ENCODE data around the gene HERPUD1.
A peak's percentile ranks its signal among the peaks of the same experiment; 100 is the strongest.

Gene HERPUD1

DNA sequence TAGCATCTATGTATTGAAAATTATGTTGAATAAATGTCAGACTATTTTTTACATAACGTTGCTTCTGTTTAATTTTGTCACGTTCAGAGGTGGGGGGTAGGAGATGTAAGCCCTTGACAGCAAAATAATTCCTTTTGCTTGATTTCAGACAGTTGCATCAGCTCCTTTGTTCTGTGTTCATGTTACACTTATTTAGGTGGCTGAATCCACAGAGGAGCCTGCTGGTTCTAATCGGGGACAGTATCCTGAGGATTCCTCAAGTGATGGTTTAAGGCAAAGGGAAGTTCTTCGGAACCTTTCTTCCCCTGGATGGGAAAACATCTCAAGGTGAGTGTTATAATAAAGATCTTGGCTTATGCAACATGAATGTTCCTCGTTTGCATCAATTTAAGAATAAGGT is 4.5 kb downstream of the HERPUD1 start:
- DNase-seq: no peak

DNA sequence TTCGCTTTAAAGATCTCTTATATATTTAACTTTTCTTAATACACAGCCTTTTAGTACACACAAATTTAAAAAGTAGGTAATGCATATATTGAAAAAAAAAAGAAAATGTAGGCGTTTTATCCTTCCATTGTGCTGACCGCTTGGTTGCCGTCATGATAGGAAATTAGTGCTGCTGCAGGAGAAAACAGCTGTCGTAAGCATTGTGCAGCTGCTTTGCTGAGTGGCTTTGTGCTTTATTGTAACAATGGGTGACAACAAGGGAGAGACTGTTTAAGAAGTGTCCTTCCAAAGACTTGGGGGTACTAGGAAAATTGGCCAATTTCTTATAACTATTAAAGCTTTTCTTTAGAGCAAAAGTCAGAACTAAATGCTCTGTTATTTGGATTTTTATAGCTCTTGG is 5.0 kb downstream of the HERPUD1 start:
- DNase-seq: no peak

DNA sequence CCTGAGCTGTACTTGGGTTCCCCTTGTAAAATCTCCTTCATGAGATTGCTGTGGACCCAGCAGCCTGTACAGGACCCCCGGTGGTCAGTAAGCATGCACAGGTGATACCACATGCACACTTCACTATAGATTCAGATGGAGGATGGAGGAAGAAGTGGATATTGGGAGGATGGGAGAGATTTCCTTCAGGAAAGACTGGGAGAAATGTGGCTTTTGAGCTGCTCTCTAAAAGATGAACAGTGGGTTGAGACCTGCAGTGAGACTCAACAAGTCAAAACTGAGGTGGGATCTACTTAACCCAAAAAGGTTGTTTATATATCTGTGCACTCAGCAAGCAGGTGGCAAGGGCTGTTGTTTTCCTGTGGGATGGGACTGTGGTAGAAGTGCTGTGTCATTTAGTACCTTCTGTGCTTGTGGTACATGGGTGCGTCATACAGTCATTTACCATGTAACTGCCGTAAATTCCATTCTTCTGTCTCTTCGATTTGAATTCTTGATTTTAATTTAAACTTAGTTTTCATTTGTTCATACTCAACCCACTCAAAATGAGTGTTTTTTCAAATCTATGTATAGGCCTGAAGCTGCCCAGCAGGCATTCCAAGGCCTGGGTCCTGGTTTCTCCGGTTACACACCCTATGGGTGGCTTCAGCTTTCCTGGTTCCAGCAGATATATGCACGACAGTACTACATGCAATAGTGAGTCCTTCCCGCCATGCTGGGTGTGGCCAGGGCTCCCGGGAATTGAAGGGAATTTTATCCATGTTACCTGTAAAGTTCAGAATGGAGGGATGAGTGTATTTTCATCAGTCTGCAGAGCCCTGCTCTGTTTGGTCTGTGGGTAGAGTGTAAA is 6.9 kb downstream of the HERPUD1 start:
- DNase-seq: peak; percentile 91

DNA sequence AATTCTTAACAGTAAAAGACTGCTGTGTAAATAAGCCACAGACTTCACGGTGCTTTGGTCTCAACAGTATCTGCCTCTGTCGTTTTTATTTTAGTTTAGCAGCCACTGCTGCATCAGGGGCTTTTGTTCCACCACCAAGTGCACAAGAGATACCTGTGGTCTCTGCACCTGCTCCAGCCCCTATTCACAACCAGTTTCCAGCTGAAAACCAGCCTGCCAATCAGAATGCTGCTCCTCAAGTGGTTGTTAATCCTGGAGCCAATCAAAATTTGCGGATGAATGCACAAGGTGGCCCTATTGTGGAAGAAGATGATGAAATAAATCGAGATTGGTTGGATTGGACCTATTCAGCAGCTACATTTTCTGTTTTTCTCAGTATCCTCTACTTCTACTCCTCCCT is 7.9 kb downstream of the HERPUD1 start:
- DNase-seq: no peak

DNA sequence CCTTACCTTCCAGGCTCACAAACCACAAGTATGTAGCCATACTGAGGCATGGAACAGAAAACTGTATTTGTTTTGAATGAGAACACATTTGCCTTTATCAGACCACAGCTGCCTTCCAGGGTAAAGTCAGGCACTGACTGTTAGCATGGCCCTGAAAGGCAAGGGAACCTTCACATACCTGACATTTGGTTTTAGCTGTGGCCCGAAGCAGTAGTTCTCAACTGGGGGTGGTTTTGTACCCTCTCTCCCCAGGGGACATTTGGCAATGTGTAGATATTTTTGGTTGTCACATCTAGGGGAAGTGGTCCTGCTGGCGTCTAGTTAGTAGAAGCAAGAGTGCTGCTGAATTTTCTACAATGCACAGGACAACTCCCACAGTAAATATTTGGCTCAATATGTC is 9.2 kb downstream of the HERPUD1 start:
- DNase-seq: no peak

DNA sequence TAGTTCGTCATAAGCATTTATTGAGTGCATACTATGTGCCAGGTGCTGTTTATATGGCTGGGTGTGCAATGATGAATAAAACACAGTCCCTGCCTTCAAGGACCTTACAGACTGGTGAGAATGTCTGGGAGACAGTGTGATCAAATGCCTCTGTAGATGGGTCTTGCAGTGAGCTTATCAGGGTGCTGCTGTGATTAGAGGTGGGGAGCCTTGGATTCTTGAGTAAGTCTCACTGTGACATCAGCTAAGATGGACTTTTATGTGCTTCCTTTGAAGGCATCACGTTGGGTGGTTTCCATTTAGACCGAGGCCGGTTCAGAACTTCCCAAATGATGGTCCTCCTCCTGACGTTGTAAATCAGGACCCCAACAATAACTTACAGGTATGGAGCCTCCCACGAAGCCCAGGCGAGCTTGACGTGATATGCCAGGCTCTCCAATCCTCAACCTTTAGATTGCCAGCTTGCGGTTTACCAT is 10.0 kb downstream of the HERPUD1 start:
- no peak for DNase-seq

DNA sequence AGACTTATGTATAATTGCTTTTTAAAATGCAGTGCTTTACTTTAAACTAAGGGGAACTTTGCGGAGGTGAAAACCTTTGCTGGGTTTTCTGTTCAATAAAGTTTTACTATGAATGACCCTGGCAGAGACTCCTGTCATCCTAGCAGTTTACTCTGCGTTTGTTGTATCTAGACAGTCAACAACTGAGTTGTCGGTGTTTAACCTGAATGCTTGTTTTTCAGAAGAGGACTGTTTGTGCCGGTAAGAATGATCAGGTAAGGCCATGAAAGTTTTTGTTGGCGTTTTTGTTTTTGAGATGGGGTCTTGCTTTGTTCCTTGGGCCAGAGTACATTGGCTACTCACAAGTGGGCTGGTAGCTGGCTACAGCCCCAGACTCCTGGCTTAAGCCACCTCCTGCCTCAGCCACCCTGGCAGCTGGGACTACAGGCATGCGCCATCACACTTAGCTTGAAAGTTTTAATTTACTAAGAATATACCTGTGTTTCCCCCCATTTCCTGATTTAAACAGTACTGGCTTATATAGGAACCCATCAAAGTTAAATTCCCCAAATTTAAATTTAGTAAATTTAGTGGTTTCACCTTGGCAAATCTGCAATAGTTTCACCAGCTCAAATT is 11.9 kb downstream of the HERPUD1 start:
- no peak for DNase-seq

DNA sequence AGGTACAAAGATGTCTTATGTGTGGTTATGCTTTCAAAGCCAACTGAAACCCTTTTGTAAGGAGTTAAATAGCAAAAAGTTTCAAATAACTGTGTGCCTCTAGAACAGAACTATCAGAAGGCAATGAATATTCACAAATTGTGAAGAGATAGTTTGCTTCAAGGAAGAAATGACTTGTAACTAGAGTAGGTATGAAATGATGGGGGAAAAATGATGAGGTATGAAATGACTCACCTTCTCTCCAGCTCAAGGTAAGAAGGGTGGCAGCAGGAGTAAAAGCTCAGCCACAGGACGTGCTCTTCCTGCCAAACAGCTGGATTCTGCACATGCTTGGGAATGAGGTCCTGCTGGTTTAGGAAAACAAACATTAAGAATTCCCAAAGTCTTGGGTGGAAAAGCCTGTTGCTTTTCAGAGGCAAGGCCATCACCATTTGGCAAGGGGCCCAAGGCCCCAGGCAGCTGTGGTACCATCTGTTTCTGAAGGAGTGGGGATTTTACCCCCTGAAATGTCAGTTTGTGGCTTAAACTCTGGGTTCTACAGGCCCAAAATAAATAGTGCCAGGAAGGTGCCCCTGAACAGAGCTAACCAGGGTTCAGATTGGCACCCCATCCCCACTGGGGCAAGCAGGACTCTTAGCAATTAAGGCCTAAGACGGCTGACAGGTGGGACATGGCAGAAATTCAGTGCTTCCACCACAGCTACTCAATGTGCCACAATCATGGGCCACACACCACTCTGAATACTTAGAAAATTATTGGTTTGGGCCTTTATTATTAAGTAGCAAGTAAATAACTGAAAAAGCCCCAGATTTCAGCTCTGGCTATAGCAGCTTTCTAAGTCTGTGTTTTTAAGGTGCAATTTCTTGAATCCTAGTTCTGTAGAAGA is 13.3 kb downstream of the HERPUD1 start:
- DNase-seq: peak; percentile 88

DNA sequence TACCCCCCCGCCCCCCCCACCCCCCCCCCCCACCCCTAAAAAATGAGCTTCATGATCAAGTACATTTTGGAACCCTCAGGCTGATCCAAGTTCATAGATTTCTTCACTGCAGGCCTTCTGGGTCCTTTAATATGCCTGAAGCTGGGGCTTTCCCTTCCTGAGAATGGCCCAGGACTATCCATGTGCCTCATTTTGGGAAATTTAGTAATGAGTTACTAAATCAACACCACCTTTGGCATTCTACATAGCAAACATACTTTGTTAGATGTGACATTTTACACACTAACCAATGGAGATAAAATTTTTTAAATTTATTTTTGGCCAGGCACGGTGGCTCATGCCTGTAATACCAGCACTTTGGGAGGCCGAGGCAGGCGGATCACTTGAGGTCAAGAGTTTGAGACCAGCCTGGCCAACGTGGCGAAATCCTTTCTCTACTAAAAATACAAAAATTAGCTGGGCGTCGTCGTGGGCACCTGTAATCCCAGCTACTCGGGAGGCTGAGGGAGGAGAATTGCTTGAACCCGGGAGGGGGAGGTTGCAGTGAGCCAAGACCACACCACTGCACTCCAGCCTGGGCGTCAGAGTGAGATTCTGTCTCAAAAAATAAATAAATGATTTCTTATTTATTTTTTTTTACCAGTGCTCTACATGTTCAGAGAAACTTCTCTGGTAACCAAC is 14.0 kb downstream of the HERPUD1 start:
- no peak for DNase-seq

DNA sequence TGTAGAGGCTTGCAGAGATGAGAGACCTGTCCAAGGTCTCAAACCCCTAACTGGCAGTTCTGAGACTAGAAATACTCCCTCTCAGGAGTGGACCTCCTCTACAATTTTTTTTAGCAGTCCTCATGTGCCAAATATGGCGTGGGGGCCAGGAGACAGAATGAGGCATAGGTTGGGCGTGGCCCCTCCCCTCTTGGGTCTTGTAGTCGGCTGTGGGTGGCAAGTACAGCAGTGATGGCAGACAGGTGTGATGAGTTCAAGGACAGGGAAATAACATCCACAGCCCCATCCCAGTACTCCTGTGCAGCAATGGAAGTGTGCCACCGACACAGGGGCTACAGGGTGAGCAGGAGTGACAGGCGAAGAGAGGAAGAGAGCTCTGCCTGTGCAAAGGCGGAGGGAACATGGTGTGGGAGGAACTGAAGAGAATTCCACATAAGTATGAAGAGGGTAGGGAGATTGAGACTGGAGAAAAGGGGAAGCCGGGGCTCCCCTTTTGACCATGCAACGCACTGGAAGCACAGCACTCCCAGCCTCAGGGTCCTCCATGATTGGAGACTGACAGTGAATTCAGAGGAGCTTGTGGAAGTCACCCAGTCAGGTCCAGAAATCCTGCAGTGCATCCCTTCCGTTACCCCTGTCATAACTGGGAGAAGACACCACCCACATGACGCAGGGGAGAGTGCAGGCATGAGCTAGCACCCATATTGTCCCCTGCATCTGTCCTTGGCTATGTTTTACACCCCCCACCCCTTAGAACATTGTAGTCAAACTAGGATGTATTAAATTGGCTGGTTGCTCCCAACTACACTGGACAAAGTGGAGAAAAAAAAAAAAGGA is 15.0 kb downstream of the HERPUD1 start:
- no peak for DNase-seq

DNA sequence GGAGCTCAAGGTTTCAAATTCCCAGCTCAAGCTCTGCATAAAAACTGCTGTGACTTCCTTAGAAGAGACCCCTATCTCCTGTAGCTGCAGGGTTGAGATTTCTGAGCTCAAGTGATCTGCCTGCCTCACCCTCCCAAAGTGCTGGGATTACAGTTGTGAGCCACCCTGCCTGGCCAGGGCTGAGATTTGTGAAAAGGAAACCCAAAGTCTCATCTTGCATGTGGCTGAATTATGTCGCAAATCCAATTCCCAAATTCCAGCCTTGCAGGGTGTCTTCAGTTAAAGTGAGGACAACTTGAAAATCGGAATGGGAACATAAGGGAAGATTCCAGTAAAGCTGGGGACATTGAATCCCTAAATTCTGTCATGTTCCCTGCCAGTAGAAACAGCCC is 15.7 kb downstream of the HERPUD1 start:
- DNase-seq: no peak

DNA sequence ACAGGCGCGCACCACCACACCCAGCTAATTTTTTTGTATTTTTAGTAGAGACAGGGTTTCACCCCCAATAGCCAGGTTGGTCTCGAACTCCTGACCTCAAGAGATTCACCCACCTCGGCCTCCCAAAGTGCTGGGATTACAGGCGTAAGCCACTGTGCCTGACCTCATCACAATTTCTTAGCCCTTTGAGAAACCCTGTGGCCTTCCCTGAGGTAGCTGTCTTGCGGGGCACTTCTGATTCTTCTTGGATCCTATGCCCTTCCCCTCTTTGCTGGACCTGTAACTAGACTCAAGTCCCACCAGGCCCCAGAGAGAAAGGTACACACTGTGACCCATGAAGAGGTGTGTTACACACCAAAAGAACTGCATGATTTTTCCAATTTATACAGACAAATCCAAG is 16.3 kb downstream of the HERPUD1 start:
- DNase-seq: no peak

DNA sequence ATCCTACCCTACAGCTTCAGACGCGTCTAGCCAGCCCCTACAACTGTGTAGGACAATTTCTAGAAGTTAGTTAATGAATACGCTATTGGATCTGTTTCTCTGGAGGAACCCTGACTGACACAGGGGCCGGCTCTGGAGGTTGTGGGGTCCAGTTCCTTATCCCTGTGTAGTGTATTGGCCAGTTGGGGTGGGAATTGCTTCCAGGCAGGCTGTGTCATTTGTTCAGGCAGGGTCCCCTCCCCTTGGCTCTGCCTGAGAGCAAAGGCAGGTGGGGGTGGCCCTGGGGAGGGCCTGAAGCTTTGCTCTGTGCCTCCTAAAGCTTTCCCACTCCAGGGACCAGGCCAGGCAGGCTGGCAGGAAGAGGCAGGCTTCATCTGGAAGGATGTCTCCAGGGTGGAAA is 18.1 kb downstream of the HERPUD1 start:
- no peak for DNase-seq

DNA sequence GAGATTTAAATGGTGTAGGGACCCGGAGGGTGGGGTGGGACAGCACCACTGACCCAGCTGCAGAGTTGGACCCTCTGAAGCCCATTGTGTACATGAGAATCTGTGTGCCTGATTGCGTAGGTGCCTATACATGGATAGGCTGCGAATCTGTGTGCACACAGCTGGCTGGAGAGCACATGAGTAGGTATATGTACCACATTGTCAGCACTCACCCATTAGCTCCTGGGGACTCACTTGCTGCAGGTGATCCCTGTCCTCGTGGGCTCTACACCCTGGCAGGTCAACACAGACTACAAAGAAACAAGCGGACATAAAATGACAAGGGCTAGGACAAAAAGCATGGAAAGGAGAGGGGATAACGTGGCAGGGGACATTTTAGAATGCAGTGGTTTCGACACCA is 18.5 kb downstream of the HERPUD1 start:
- no peak for DNase-seq

DNA sequence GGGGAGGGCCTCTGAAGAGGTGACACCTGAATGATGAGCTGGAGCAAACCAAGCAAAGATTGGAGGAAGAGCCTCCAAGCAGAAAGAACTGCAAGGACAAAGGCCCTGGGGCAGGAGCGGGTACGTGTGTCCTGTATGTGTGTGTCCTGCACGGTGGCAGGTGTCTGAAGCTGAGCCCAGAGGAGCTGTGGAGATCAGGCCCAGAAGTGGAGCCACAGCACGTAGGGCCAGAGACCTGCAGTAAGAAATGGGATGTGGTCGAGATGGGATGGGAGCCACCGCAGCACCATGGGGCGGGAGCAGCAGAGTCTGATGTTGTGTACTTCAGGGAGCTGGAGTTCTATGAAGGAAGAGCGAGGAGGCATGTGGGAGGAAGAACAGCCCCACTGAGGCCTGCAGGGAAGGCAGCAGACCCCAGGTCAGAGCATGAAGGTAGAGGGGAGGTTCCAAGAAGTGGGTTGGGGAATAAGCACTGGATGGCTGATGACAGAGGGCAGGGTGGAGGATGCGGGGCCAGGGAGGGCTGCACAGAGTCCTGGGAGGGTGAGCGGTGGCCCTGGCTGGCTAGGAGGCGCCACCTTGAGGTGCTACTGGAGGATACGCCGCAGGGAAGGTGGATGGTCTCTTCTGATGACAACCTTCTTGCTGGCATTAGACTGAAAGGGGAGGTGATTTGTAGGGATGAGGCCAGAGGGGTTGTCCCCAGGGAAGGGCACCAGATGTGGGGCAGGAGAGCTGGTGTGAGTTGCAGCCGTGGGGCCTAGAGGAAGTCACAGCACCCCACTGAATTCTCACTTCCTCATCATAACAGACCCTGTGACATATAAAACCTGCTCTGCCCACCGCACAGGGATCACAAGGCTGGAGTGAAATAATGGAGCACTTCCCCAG is 19.2 kb downstream of the HERPUD1 start:
- peak; percentile 70 for DNase-seq

DNA sequence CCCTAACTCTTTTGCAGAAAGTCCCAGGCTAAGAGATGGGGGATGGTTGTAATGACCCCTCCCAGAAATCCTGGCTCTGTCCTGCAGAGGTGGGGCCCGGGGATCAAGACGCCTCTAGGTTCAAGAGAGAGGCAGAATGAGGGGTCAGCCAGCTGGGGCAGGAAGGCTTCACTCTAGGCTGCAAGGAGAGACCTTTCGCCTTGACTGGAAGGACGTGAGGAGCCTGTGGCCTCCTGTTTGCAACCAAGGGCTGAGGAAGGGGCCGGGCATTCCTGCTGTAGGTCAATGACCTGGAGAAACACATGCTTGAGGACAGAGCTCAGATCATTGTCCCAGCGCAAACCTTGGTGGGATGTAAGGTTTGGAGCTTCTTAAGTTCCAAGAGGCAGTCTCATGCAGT is 21.1 kb downstream of the HERPUD1 start:
- DNase-seq: no peak

DNA sequence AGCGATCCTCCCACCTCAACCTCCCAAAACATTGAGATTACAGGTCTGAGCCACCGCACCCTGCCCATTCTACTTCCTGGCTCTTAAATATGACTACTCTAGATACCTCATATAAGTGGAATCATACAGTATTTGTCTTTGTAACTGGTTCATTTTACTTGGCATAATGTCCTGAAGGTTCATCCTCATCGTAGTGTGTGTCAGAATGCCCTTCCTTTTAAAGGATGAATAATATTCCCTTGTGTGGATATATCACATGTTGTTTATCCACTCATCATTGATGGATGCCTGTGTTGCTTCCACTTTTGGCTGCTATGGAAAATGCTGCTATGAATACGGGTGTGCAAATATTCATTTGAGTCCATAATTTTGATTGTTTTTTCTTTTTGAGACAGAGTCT is 24.1 kb downstream of the HERPUD1 start:
- no peak for DNase-seq

DNA sequence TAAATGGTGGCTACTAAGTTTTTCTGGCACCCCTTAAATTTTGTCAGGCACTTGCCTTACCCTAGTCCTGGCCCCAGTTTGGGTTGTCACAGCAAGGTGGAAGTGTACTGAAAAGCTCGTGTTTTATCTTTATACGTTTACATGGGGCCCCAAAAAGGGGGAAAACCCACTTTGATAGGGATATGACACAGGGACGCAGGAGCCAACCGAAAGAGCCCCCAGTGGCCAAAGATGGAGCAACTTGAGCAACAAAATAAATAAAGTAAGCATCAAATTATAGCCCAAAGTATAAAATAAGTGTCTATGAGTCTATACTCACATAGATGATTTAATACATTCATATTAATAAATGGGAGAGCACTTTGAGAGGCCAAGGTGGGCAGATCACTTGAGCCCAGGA is 24.8 kb downstream of the HERPUD1 start:
- no peak for DNase-seq

DNA sequence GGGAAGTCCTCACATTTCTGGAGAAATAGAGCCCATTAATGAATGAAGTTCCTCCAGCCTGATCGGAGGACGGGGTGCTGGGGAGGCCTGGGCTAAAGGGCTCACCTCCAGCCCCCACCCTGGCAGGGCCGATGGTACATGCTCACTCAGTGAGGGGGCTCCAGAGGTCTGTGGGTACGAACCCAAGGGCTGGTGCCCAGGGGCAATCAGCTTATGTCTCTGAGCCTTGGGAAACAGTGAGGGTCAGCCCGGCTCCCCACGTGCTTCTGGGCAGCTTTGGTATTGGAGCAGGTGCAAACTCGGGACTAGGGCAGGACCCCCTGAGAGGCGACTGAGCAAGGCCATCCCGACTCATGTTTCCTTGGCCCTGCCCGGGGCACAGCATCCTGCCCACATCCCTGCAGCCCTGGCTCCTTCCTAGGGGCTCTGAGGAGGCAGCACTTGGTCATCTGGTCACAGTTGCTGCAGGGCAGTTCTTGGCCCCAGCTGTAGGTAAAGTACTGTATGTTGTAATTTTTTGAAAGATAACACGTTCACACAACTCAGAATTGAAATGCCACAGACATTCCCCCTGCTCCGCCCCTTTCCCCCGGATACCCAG is 28.8 kb downstream of the HERPUD1 start:
- DNase-seq: no peak

DNA sequence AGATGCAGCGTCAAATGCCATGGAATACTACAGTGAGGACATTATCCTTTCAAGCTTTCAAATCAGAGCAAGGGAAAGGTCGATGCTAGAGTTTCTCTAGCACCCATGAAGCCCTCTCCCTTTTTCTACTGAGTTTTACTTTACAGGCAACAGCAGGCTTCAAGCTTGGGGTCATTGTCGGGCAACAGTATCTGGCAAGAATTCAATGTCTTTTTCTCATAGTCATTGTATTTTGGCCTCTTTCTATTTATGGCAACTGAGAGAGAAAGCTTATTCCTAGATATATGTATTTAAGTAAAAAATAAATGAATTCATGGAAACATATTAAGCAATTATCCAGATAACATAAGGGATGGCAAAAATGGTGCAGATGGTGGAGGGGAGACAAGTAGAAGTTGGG is 29.4 kb downstream of the HERPUD1 start:
- DNase-seq: no peak

All from activated CD4-positive, alpha-beta T cell treated with anti-CD3 and anti-CD28 coated beads, Interleukin-2, amount 50 U/mL, for 16 hours (primary cell).